ENCODE data around the gene KLF15. TPM values are rescaled to one million over a fixed set of nuclear protein-coding genes. Genes with fewer than 3 reads are reported as not detected.

KLF15 gene
- total RNA-seq, 4 donors from 2014 or later, result 3.3 to 10.9 (median 9.4) TPM

- H3K36me3 ChIP-seq, result no peaks in the 10 kb centered on the region
- no peak for TF ChIP-seq CTCF (IDR thresholded peaks at IDR 0.05)
- TF ChIP-seq POLR2A (IDR thresholded peaks at IDR 0.05), result no peak
- H3K27me3 ChIP-seq, result no peaks in the 10 kb centered on the region
- H3K4me3 ChIP-seq, result no peak overlapping the region
- no peaks in the 10 kb centered on the region for H3K9me3 ChIP-seq
- no peak overlapping the region for H3K27ac ChIP-seq
- no peak for DNase-seq
- H3K4me1 ChIP-seq, result no peaks in the 10 kb centered on the region
Measured at GRCh38 chr3:126381966-126382365, 24.8 kb upstream of the KLF15 start.

GRCh38 chr3:126380011-126380768 lies 23.0 kb upstream of the KLF15 start:
- Histone ChIP-seq H3K36me3 (no peaks in the 10 kb centered on the region), H3K4me3 (no peak overlapping the region), H3K4me1 (no peaks in the 10 kb centered on the region), H3K27ac (no peak overlapping the region), H3K9me3 (no peaks in the 10 kb centered on the region), H3K27me3 (no peaks in the 10 kb centered on the region)
- DNase-seq, result peak in 1 of 3 donors; percentile 35
- TF ChIP-seq POLR2A (IDR thresholded peaks at IDR 0.05), result no peak
- TF ChIP-seq CTCF (IDR thresholded peaks at IDR 0.05), result no peak

- Histone ChIP-seq H3K4me1 (no peaks in the 10 kb centered on the region), H3K27me3 (no peaks in the 10 kb centered on the region), H3K27ac (no peak overlapping the region), H3K4me3 (no peak overlapping the region), H3K9me3 (no peaks in the 10 kb centered on the region), H3K36me3 (no peaks in the 10 kb centered on the region)
- peak in 1 of 3 donors; percentile 22 for DNase-seq
- TF ChIP-seq POLR2A (IDR thresholded peaks at IDR 0.05) (no peak), CTCF (IDR thresholded peaks at IDR 0.05) (no peak)
Measured at GRCh38 chr3:126378341-126378751, 21.1 kb upstream of the KLF15 start.

- Histone ChIP-seq H3K4me1 (no peaks in the 10 kb centered on the region), H3K9me3 (no peaks in the 10 kb centered on the region), H3K4me3 (no peak overlapping the region), H3K27me3 (no peaks in the 10 kb centered on the region), H3K27ac (no peak overlapping the region), H3K36me3 (no peaks in the 10 kb centered on the region)
- peak in 1 of 3 donors; percentile 14 for DNase-seq
- TF ChIP-seq POLR2A (IDR thresholded peaks at IDR 0.05) (no peak), CTCF (IDR thresholded peaks at IDR 0.05) (no peak)
Measured at GRCh38 chr3:126377211-126377610, 20.0 kb upstream of the KLF15 start.

- no peaks in the 10 kb centered on the region for H3K27me3 ChIP-seq
- no peaks in the 10 kb centered on the region for H3K36me3 ChIP-seq
- DNase-seq, result no peak
- TF ChIP-seq CTCF (IDR thresholded peaks at IDR 0.05), result no peak
- no peak for TF ChIP-seq POLR2A (IDR thresholded peaks at IDR 0.05)
- no peak overlapping the region for H3K4me3 ChIP-seq
- no peak overlapping the region for H3K27ac ChIP-seq
- no peaks in the 10 kb centered on the region for H3K4me1 ChIP-seq
- H3K9me3 ChIP-seq, result no peaks in the 10 kb centered on the region
Measured at GRCh38 chr3:126376444-126376843, 19.2 kb upstream of the KLF15 start.
